ENCODE data around the gene SCNN1G. TPM values are rescaled to one million over a fixed set of nuclear protein-coding genes. Genes with fewer than 3 reads are reported as not detected.

SCNN1G gene
- polyA plus RNA-seq, 3 donors, result not detected

DNA sequence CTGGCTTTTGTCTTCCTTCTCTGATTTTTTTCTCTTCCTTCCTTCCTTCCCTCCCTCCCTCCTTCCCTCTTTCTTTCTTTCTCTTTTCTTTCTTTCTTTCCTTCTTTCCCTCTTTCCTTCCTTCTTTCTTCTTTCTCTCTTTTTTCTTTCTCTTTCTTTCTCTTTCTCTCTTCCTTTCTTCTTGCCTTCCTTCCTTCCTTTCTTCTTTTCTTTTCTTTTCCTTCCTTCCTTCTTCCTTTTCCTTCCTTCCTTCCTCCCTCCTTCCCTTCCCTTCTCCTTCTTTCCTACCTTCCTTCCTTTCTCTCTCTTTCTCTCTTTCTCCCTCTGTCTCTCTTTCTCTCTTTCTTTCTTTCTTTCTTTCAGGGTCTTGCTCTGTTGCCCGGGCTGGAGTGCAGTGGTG, 54.4 kb downstream of the SCNN1G start:
- H3K27me3 Mint-ChIP-seq (ENCODE audit: low read depth in 3 of 3), result peaks cover 2 to 10% (median 6%) of the 10 kb centered on the region in 3 donors

DNA sequence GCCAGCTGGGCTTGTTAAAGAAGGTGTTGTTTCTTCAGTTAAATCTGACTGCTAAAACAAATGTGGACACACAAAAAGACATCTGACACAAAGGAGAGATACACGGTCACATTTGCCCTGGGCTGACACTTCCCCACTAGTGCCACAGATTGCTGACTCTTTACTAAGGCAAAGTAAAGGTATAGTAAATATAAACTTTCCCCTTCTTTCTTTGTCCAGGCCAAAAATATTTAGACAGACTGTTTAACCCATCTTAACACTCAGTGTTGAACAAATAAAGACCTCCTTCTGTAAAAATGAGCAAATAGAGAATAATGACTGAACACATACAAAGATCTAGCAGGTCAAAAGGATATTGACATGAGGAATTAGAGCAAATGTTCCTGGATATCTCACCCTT, 58.4 kb downstream of the SCNN1G start:
- DNase-seq, result no peak
- Histone ChIP-seq H3K9me3 (replicated peaks in 1 of 2; ENCODE audit: control insufficient read depth in 1 of 2, insufficient read depth in 1 of 2, low read length in 2 of 2) (peaks cover 0 to 5% of the 10 kb centered on the region in 2 donors), H3K4me3 (replicated peaks in 1 of 3; ENCODE audit: low read depth in 2 of 3, low read length in 3 of 3) (no peak overlapping the region), H3K27me3 (ENCODE audit: control insufficient read depth in 2 of 2, insufficient read depth in 2 of 2, low read length in 2 of 2) (no peaks in the 10 kb centered on the region), H3K79me2 (ENCODE audit: insufficient read depth, low read length) (no peaks in the 10 kb centered on the region), H3K4me1 (ENCODE audit: control insufficient read depth in 1 of 2, insufficient read depth in 2 of 2, low read length in 2 of 2) (no peaks in the 10 kb centered on the region), H4K20me1 (ENCODE audit: insufficient read depth, low read length) (no peaks in the 10 kb centered on the region), H3K36me3 (replicated peaks in 1 of 2; ENCODE audit: control insufficient read depth in 1 of 2, insufficient read depth in 2 of 2, low read length in 2 of 2) (no peaks in the 10 kb centered on the region), H3K9ac (ENCODE audit: insufficient read depth, low read length, poor library complexity, severe bottlenecking) (no peak overlapping the region), H2AFZ (ENCODE audit: insufficient read depth, low read depth, low read length, poor library complexity, severe bottlenecking) (no peak overlapping the region), H3K27ac (ENCODE audit: low read depth in 1 of 2, low read length in 2 of 2) (no peak overlapping the region), H3K4me2 (replicated peaks; ENCODE audit: extremely low read depth, low read length, poor library complexity, severe bottlenecking) (no peak overlapping the region)
- no CpG with 5 or more reads among the region's 1 CpG for WGBS (ENCODE audit: insufficient coverage)
- Mint-ChIP-seq H3K27ac (no peak overlapping the region), H3K36me3 (no peaks in the 10 kb centered on the region), H3K9me3 (peaks cover 3 to 16% (median 9%) of the 10 kb centered on the region in 7 donors), H3K27me3 (ENCODE audit: low read depth in 3 of 3) (peaks cover 2 to 8% (median 5%) of the 10 kb centered on the region in 3 donors), H3K4me1 (no peaks in the 10 kb centered on the region), H3K4me3 (no peak overlapping the region)
- TF ChIP-seq, protein P1, sequence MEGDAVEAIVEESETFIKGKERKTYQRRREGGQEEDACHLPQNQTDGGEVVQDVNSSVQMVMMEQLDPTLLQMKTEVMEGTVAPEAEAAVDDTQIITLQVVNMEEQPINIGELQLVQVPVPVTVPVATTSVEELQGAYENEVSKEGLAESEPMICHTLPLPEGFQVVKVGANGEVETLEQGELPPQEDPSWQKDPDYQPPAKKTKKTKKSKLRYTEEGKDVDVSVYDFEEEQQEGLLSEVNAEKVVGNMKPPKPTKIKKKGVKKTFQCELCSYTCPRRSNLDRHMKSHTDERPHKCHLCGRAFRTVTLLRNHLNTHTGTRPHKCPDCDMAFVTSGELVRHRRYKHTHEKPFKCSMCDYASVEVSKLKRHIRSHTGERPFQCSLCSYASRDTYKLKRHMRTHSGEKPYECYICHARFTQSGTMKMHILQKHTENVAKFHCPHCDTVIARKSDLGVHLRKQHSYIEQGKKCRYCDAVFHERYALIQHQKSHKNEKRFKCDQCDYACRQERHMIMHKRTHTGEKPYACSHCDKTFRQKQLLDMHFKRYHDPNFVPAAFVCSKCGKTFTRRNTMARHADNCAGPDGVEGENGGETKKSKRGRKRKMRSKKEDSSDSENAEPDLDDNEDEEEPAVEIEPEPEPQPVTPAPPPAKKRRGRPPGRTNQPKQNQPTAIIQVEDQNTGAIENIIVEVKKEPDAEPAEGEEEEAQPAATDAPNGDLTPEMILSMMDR (IDR thresholded peaks at IDR 0.05), result no peak
- intact Hi-C loops (cut with micrococcal nuclease), result no loop called here

More for the DNA sequence above, 54.4 kb downstream of the SCNN1G start:
- TF ChIP-seq, protein P1 (IDR thresholded peaks at IDR 0.05), result no peak
- Histone ChIP-seq H3K27me3 (ENCODE audit: control insufficient read depth in 2 of 2, insufficient read depth in 2 of 2, low read length in 2 of 2) (no peaks in the 10 kb centered on the region), H3K36me3 (replicated peaks in 1 of 2; ENCODE audit: control insufficient read depth in 1 of 2, insufficient read depth in 2 of 2, low read length in 2 of 2) (no peaks in the 10 kb centered on the region), H2AFZ (ENCODE audit: insufficient read depth, low read depth, low read length, poor library complexity, severe bottlenecking) (no peak overlapping the region), H3K4me3 (replicated peaks in 1 of 3; ENCODE audit: low read depth in 2 of 3, low read length in 3 of 3) (no peak overlapping the region), H3K4me1 (ENCODE audit: control insufficient read depth in 1 of 2, insufficient read depth in 2 of 2, low read length in 2 of 2) (no peaks in the 10 kb centered on the region), H3K4me2 (replicated peaks; ENCODE audit: extremely low read depth, low read length, poor library complexity, severe bottlenecking) (no peak overlapping the region), H3K27ac (ENCODE audit: low read depth in 1 of 2, low read length in 2 of 2) (no peak overlapping the region), H3K79me2 (ENCODE audit: insufficient read depth, low read length) (no peaks in the 10 kb centered on the region), H3K9ac (ENCODE audit: insufficient read depth, low read length, poor library complexity, severe bottlenecking) (no peak overlapping the region), H3K9me3 (replicated peaks in 1 of 2; ENCODE audit: control insufficient read depth in 1 of 2, insufficient read depth in 1 of 2, low read length in 2 of 2) (no peaks in the 10 kb centered on the region), H4K20me1 (ENCODE audit: insufficient read depth, low read length) (no peaks in the 10 kb centered on the region)
- H3K4me1 Mint-ChIP-seq, result no peaks in the 10 kb centered on the region
- H3K36me3 Mint-ChIP-seq, result no peaks in the 10 kb centered on the region
- WGBS (ENCODE audit: insufficient coverage), result 100% methylated on average over 1 of the region's 1 CpG
- no peak for DNase-seq
- H3K4me3 Mint-ChIP-seq, result no peak overlapping the region
- no peak overlapping the region for H3K27ac Mint-ChIP-seq
- H3K9me3 Mint-ChIP-seq, result peaks cover 0 to 8% (median 5%) of the 10 kb centered on the region in 7 donors
- intact Hi-C loops (cut with micrococcal nuclease), result no loop called here

Data from CD14-positive monocyte (primary cell).